HG02884 (cell line): ENCODE measurements around the gene TMEM190.
"Not testable (repeated sequence)": the region's sequence is repeated elsewhere in the genome, so short reads cannot be mapped to it uniquely, and the experiment has no call there.

Experiments
- ATAC-seq: cut with Tn5 transposase; IDR thresholded peaks from one replicate; pipeline ENCODE4 v1.9.1; 2021; ENCODE audit warnings: mild to moderate bottlenecking, moderate library complexity; ENCODE audit not compliant: unreplicated experiment

TMEM190 gene

GRCh38 chr19:55376241-55376933 is at the start of gene TMEM190:
TSS of gene TMEM190 (plus strand) at chr19:55376826. CDS start at chr19:55376854, 28 bp downstream.
- no peak for ATAC-seq

GRCh38 chr19:55328774-55329318 is 47.8 kb upstream of the TMEM190 start:
- not testable (repeated sequence) for ATAC-seq

- not testable (repeated sequence) for ATAC-seq
Observed at GRCh38 chr19:55329791-55330190, 46.8 kb upstream of the TMEM190 start.

DNA sequence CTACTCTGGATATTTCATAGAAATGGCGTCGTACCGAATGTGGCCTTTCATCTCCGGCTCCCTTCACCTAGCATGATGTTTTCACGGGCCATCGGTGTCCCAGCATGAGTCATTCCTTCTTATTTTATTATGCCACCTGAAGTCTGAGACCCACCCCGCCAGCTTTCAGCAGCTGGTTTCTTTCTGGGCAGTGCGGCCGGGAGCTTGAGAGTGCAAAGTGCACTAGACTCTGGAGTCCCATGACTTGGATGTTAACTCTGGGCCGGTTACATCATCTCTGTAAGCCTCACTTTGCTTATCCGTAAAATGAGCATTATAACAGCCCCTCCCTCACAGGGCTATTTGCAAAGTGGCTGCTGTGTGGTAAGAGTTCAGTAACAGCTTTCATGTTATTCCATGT is 42.8 kb upstream of the TMEM190 start:
- ATAC-seq: no peak

GRCh38 chr19:55336101-55336500 is 40.5 kb upstream of the TMEM190 start:
- ATAC-seq: no peak

- ATAC-seq: peak; percentile 81
Observed at GRCh38 chr19:55339105-55339888, 37.3 kb upstream of the TMEM190 start, which contains the start of gene KMT5C. TSS of gene KMT5C (plus strand) at chr19:55339876. CDS start at chr19:55341937, 2,061 bp downstream.

- no peak for ATAC-seq
Observed at GRCh38 chr19:55339889-55340783, 36.5 kb upstream of the TMEM190 start.

DNA sequence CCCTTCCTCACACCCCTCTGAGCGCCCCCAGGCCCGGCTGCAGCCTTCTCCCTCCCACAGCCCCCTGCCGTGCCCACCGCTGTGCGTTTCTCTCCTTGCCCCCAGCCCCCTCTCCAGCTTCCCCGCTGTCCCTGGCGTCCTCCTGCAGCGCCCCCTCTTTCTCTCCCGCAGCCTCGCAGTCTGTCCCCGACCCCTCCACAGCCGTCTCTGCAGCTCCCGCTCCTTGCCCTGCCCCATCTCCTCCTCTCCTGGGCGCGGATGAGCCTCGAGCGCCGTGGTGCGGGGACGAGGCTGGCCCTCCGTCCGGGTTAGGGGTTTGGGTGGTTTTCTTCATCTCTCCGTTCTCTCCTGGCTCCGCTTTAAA is 35.9 kb upstream of the TMEM190 start:
- ATAC-seq: no peak

DNA sequence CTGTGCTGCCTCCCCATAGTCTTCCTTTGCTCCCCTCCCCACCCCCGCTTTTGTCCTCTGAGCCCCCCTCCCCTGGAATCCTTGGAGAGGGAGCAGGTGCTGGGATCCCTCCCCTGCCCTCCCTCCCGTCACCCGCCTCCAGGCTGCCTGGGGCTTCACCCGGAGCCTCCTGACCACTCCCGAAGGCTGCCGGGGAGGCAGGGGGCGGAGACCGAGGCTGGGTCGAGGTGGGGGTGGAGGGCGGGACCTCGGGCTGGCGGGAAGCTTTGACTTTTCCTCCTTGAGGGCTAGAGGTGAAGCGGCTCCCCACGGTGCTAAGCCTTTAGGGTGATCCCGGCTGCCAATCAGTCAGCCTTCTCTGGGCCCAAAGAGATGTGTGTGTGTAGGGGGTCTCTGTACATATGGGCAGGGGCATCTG is 35.4 kb upstream of the TMEM190 start:
- no peak for ATAC-seq

- no peak for ATAC-seq
Observed at GRCh38 chr19:55341595-55342531, 34.8 kb upstream of the TMEM190 start.

DNA sequence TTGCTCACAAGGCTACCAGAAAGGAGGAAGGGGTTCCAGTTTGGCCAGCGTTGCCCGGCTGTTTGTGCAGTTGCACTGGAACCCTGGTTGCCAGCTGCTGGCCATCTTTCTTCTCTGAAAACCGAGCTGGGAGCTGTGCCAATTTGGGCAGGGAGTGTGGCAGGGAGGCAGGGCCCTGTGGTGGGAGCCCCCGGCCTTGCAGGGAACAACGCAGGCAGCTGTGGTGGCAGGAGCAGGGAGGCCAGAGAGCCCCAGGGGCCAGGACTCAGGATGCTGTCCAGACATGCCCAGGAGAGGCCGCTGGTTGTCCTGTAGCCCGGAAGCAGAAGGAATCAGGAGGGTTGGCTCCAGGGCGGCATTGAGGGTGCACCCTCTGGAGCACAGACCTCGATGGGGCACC is 32.2 kb upstream of the TMEM190 start:
- ATAC-seq: no peak

DNA sequence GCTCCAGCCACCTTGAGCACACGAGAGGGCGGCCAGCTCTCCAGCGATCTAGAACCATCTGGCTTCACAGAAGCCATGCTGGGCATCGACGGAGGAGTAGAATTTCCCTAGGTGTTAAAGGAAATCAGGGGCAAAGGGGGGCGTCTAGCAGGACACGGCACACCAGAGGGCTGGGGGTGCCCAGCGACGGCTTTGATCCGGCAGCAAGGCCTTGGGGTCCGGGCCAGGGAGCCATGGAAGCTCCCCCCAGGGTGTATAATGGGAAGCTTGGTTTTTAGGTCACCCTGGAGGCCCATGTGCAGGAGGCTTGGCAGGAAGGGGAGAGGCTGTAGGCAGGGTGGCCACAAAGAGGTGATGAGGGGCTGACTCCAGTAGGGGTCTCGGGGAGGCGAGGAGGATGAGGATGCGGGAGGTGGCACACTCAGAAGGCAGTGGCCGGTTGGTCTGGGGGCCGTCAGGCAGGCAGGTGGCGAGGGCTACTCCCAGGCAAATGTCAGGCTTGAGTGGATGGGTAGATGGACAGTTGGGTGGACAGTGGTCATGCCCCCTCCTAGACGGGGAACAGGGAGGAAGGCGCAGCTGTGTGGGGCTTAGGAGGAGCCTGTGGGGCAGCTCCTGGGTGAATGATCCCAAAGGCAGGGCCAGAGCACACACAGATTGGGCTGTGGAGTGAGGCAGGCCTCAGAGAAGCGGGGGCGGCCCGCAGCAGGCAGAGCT is 31.4 kb upstream of the TMEM190 start:
- ATAC-seq: no peak

GRCh38 chr19:55345818-55346724 is 30.6 kb upstream of the TMEM190 start:
- no peak for ATAC-seq

DNA sequence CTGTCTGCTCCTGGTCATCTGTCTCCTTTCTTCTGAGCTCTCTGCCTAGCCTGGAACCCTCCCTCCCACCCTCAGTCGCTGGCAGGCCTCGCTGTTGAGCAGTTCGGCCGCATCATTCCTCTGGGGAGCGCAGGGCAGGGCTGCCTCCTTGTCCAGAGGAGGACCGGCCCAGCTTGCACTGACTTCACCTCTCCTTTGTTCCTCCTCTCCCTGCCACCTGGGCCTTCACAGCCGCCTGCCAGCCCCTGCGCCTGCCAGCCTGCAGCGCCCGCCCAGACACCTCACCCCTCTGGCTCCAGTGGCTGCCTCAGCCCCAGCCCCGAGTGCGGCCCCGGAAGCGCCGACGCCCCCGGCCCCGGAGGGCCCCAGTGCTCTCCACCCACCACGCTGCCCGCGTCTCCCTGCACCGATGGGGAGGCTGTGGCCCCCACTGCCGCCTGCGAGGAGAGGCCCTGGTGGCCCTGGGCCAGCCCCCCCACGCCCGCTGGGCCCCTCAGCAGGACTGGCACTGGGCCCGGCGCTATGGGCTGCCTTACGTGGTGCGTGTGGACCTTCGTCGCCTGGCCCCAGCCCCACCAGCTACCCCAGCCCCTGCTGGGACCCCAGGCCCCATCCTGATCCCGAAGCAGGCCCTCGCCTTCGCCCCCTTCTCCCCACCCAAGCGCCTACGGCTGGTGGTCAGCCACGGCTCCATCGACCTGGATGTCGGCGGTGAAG is 29.7 kb upstream of the TMEM190 start:
- ATAC-seq: no peak

DNA sequence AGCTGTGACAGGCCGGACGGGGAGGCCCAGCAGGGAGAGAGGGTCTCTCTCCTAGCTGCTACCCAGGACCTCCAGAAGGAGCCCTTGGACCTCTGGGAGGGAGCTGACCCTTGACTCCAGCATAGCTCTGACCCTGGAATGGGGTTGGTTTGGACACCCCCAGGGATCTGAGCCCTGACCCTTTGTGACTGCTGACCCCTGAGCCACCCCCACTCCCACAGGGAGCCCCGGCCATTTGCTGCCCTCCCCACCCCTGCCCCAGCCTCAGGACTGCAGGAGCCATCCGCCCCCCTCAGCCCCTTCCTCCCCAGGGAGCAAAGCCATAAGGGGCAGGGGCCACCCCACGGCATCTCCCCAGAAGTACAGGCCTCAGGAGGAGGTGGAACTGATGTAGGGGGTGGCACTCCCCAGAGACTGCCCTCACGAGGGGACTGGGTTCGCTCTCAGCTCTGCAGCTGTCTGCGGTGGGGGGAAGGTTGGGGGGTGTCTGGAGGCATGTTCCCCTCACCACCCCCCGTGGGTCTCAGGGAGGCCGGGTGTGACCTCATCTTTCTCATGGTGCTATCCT is 29.1 kb upstream of the TMEM190 start:
- ATAC-seq: no peak

- ATAC-seq: no peak
Observed at GRCh38 chr19:55348317-55349034, 28.1 kb upstream of the TMEM190 start.
